Transverse colon (tissue), 4 donors: ENCODE measurements around the gene PAQR9. TPM values are rescaled to one million over a fixed set of nuclear protein-coding genes. Genes with fewer than 3 reads are reported as not detected.

Experiments used
- DNase-seq: peaks from one replicate; pipeline ENCODE4 v3.0.0-alpha.2; 2019
- H3K27ac ChIP-seq, 4 donors: fragments of 200-600 bp; sonication (generic); 2 replicates each; pipeline ENCODE4 v1.5.1; 2016 to 2018; ENCODE audit warnings: inconsistent platforms in 4 of 4
- H3K27me3 ChIP-seq: fragments of 200-600 bp; sonication (generic); 2 replicates; pipeline ENCODE4 v1.5.1; 2017; ENCODE audit warnings: inconsistent platforms
- H3K36me3 ChIP-seq, 4 donors: fragments of 200-600 bp; sonication (generic); 2 replicates each; pipeline ENCODE4 v1.5.1; 2017 to 2019; ENCODE audit warnings: inconsistent platforms in 4 of 4
- H3K4me1 ChIP-seq, 4 donors: fragments of 200-600 bp; sonication (generic); 2 replicates each; pipeline ENCODE4 v1.5.1; 2017 to 2020; ENCODE audit warnings: inconsistent platforms in 4 of 4
- H3K4me3 ChIP-seq, 4 donors: fragments of 200-600 bp; sonication (generic); 1 replicate in 1 of 4; 2 replicates in 3 of 4; pipeline versions ENCODE4 v1.5.1 to v1.6.1; 2017 to 2019; ENCODE audit warnings: inconsistent platforms in 4 of 4
- H3K9me3 ChIP-seq, 2 donors: fragments of 200-600 bp; sonication (generic); 2 replicates each; pipeline ENCODE4 v1.5.1; 2017 to 2019; ENCODE audit warnings: inconsistent platforms in 2 of 2
- EP300 ChIP-seq: sonication (generic); formaldehyde crosslinking; IDR thresholded peaks from one replicate; pipeline ENCODE4 v1.6.1; 2017; ENCODE audit warnings: antibody characterized with exemption, low read depth
- POLR2A ChIP-seq: fragments of 450-650 bp; IDR thresholded peaks from one replicate; pipeline ENCODE4 v1.6.1; 2016; ENCODE audit warnings: antibody characterized with exemption, mild to moderate bottlenecking, moderate library complexity
- POLR2AphosphoS5 ChIP-seq, 3 donors: sonication (generic); formaldehyde crosslinking; IDR thresholded peaks; one replicate each; pipeline ENCODE4 v1.6.1; 2016; ENCODE audit warnings: antibody characterized with exemption in 3 of 3
- WGBS, 2 donors: methylation state at CpG; one replicate each; pipeline ENCODE4 v1.1.5; 2018; ENCODE audit warnings: low coverage in 1 of 2; 5-methylcytosine and 5-hydroxymethylcytosine counted together
- in situ Hi-C, 4 donors: fragments of 200-750 bp; cut with MboI; loops; one replicate each; pipeline versions ENCODE4 v1.15.0 to v1.15.1; 2017; ENCODE audit warnings: low sequenced_read_pairs in 3 of 4, low pct_ligation_motif_present in 1 of 4, low pct_unique_long_range_greater_than_20kb in 1 of 4
- intact Hi-C: fragments of 100-400 bp; cut with DNase I; formaldehyde crosslinking; loops from one replicate; pipeline ENCODE4 v1.15.1; 2023; ENCODE audit warnings: low total_unique reads
- total RNA-seq, 4 donors: library from RNA; depleted of rRNA; stranded (reverse); fragments of >200 nt; gene quantifications; one replicate each; pipeline ENCODE4 v1.1.0, GENCODE V29; 2016
- TF ChIP-seq, protein P1 (sequence below), 5 experiments: fragments of 200-600 bp in 3 of 5; fragments of 450-650 bp in 2 of 5; sonication (generic) in 3 of 5; IDR thresholded peaks; 1 replicate in 2 of 5; 2 replicates in 3 of 5; pipeline ENCODE4 v1.5.1; 2016 to 2017; ENCODE audit warnings: antibody characterized with exemption in 5 of 5, inconsistent platforms in 3 of 5, mild to moderate bottlenecking in 2 of 5, moderate library complexity in 1 of 5

PAQR9 gene
- total RNA-seq, 4 donors from 2014 or later, result not detected

DNA sequence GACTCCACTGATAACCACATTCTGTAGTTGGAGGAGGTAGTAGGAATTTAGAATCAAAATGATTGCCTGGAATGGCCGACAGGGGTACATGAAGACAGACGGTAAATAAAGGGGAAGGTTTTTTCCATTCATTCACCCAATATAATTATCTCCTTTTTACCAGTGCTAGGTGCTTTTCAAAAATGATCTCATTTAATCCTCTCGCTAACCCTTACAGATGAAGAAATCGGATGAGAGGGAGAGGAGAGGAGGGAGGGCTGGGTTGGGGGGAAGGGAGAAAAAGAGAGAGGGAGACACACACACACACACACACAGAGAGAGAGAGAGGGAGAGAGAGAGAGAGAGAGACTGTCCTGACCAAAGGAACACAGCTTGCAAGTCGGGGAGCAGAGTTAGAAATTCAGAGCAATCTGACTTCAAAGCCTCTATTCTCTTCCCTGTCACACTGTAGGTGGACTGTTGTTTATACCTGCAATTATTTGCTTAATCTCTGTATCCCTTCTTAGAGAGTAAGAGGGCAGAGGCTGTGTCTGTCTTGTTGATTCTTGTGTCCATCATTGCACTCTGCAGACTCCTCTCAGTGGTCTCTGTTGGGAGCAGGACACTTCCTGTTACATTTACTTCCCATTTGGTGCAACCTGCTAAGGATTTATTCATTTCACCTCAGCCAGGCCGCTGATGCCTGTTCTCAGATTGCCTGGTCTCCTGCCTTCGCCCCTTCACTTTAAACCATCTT, 18.7 kb upstream of the PAQR9 start:
- Histone ChIP-seq H3K27ac (no peak overlapping the region), H3K27me3 (peaks cover 20% of the 10 kb centered on the region), H3K36me3 (no peaks in the 10 kb centered on the region), H3K4me3 (no peak overlapping the region), H3K4me1 (peaks cover 0 to 2% (median 0%) of the 10 kb centered on the region in 4 donors), H3K9me3 (no peaks in the 10 kb centered on the region)
- DNase-seq, result no peak
- intact Hi-C loops, result loop anchor here (5.0 kb wide), 1 partner anchor 145 kb away; no protein-coding TSS in a partner anchor
- 54 to 66% methylated on average over 7 of the region's 7 CpGs for WGBS, 2 donors
- in situ Hi-C loops, result loop anchor here in 3 of 4 donors (10.0 to 25.0 kb wide), 3 partner anchors 145 to 395 kb away; partner anchors contain the start of genes ATR (in 1 of the 3) and PLS1 (in 1 of the 3)
- TF ChIP-seq, protein P1, sequence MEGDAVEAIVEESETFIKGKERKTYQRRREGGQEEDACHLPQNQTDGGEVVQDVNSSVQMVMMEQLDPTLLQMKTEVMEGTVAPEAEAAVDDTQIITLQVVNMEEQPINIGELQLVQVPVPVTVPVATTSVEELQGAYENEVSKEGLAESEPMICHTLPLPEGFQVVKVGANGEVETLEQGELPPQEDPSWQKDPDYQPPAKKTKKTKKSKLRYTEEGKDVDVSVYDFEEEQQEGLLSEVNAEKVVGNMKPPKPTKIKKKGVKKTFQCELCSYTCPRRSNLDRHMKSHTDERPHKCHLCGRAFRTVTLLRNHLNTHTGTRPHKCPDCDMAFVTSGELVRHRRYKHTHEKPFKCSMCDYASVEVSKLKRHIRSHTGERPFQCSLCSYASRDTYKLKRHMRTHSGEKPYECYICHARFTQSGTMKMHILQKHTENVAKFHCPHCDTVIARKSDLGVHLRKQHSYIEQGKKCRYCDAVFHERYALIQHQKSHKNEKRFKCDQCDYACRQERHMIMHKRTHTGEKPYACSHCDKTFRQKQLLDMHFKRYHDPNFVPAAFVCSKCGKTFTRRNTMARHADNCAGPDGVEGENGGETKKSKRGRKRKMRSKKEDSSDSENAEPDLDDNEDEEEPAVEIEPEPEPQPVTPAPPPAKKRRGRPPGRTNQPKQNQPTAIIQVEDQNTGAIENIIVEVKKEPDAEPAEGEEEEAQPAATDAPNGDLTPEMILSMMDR (IDR thresholded peaks at IDR 0.05), result no peak
- TF ChIP-seq EP300 (no peak), POLR2A (no peak), POLR2AphosphoS5 (IDR thresholded peaks at IDR 0.05) (no peak)

- Histone ChIP-seq H3K27me3 (peaks cover 20% of the 10 kb centered on the region), H3K36me3 (no peaks in the 10 kb centered on the region), H3K27ac (no peak overlapping the region), H3K4me1 (no peaks in the 10 kb centered on the region), H3K4me3 (no peak overlapping the region), H3K9me3 (no peaks in the 10 kb centered on the region)
- TF ChIP-seq EP300, result no peak
- intact Hi-C loops, result loop anchor here (5.0 kb wide), 1 partner anchor 144 kb away; no protein-coding TSS in a partner anchor
- in situ Hi-C loops, result loop anchor here in 3 of 4 donors (10.0 to 25.0 kb wide), 3 partner anchors 144 to 394 kb away; partner anchors contain the start of genes ATR (in 1 of the 3) and PLS1 (in 1 of the 3)
- 70% methylated on average over 3 of the region's 3 CpGs; no CpG with 5 or more reads in 1 of the 2 donors for WGBS, 2 donors
- DNase-seq, result no peak
Observed at GRCh38 chr3:142981108-142981507, 17.6 kb upstream of the PAQR9 start.

DNA sequence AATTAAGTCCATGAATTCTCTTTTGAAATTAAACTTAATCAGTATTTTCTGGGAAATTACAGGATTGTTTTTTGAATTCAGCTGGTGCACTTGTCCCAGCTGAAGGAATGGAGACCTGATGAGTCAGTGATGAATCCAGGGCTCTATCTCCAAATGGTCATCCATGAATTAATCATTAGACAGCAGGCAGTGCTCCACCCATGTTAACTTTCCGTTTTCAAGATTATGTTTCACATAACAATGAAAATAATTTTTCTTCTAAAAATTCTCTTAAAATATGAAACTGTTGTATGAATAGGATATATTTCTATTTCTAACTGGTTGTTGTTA, 13.9 kb upstream of the PAQR9 start:
- Histone ChIP-seq H3K4me1 (no peaks in the 10 kb centered on the region), H3K36me3 (no peaks in the 10 kb centered on the region), H3K9me3 (no peaks in the 10 kb centered on the region), H3K4me3 (no peak overlapping the region), H3K27me3 (peaks cover 20% of the 10 kb centered on the region), H3K27ac (no peak overlapping the region)
- TF ChIP-seq EP300 (no peak), POLR2A (no peak), POLR2AphosphoS5 (IDR thresholded peaks at IDR 0.05) (no peak)
- TF ChIP-seq, protein P1 (IDR thresholded peaks at IDR 0.05), result no peak
- intact Hi-C loops, result no loop called here
- 60 to 71% methylated on average over 1 of the region's 1 CpG for WGBS, 2 donors
- in situ Hi-C loops, result loop anchor here in 2 of 4 donors (25.0 kb wide), 2 partner anchors 140 to 390 kb away; partner anchors contain the start of genes ATR (in 1 of the 2) and PLS1 (in 1 of the 2)
- no peak for DNase-seq

DNA sequence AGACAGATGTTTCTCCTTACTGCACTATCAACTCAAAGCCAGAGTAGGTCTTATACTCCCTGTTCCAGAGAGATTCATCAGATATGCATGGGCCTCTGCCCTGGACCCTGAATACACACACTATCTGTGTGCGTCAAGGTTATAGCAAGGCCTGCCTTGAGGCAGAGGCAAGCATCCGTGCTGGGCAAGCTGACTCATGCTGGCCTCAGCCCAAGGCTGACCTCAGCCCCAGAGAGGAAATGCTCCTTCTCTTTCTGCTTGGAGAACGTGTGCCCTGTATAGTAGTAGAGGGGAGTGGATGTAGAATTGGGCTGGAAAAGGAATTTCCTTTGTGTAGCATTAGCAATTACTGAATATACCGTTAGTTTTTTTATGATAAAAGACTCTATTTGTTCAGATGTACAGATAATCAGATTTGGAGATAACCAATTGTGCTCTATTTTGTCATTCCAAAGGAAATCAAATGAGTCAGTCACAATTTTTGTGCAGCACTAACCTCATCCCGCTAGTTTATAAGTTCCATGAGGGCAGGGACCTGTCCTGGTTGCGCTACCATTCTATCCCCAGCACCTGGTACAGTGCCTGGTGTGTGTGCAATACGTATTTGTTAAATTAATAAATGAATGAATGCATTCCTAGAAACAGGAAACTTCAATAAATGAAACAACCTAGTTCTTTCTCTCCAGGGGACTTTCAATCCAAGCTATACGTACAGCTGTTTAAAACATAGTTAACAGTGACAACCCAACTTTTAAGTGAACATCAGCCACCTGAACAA, 13.3 kb upstream of the PAQR9 start:
- peaks cover 21% of the 10 kb centered on the region for H3K27me3 ChIP-seq
- H3K9me3 ChIP-seq, result no peaks in the 10 kb centered on the region
- no peak overlapping the region for H3K4me3 ChIP-seq
- WGBS, 2 donors, result 65 to 67% methylated on average over 5 to 8 of the region's 8 CpGs
- peak; percentile 26 for DNase-seq
- H3K27ac ChIP-seq, result no peak overlapping the region
- in situ Hi-C loops (loop anchor here in 2 of 4 donors (25.0 kb wide), 2 partner anchors 140 to 390 kb away; partner anchors contain the start of genes ATR (in 1 of the 2) and PLS1 (in 1 of the 2)), intact Hi-C loops (no loop called here)
- H3K36me3 ChIP-seq, result no peaks in the 10 kb centered on the region
- H3K4me1 ChIP-seq, result no peaks in the 10 kb centered on the region
- no peak for TF ChIP-seq POLR2AphosphoS5 (IDR thresholded peaks at IDR 0.05)
- no peak for TF ChIP-seq EP300
- no peak for TF ChIP-seq POLR2A
- TF ChIP-seq, protein P1 (IDR thresholded peaks at IDR 0.05), result no peak
